ENCODE measurements around the gene GPRC5A.

Gene GPRC5A

GRCh38 chr12:12947902-12948301 lies 56.5 kb downstream of the GPRC5A start:
- Histone ChIP-seq H3K27ac (ENCODE audit: extremely low read depth, low read depth, low read length) (no peak overlapping the region), H3K9me3 (ENCODE audit: control insufficient read depth, insufficient read depth, low read depth, low read length) (no peaks in the 10 kb centered on the region), H3K36me3 (ENCODE audit: control insufficient read depth in 2 of 2, insufficient read depth in 1 of 2, low read length in 2 of 2) (no peaks in the 10 kb centered on the region), H3K4me3 (ENCODE audit: low read depth, low read length) (no peak overlapping the region), H3K4me1 (ENCODE audit: control insufficient read depth, insufficient read depth, low read length) (no peaks in the 10 kb centered on the region)
- TF ChIP-seq, protein P1, sequence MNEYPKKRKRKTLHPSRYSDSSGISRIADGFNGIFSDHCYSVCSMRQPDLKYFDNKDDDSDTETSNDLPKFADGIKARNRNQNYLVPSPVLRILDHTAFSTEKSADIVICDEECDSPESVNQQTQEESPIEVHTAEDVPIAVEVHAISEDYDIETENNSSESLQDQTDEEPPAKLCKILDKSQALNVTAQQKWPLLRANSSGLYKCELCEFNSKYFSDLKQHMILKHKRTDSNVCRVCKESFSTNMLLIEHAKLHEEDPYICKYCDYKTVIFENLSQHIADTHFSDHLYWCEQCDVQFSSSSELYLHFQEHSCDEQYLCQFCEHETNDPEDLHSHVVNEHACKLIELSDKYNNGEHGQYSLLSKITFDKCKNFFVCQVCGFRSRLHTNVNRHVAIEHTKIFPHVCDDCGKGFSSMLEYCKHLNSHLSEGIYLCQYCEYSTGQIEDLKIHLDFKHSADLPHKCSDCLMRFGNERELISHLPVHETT (tag by site-specific recombination; IDR thresholded peaks at IDR 0.05), result no peak
- no peak for TF ChIP-seq TCF7L2 (IDR thresholded peaks at IDR 0.05; ENCODE audit: borderline replicate concordance, low read depth, low read length)
- no peak for TF ChIP-seq ZNF585B (tag by site-specific recombination; IDR thresholded peaks at IDR 0.05)
- POLR2A ChIA-PET, result no interaction called here
- CTCF ChIA-PET, result interaction anchor here (0.6 kb wide), 1 partner anchor 227 kb away, joined by 3 read pairs; no protein-coding TSS in a partner anchor

DNA sequence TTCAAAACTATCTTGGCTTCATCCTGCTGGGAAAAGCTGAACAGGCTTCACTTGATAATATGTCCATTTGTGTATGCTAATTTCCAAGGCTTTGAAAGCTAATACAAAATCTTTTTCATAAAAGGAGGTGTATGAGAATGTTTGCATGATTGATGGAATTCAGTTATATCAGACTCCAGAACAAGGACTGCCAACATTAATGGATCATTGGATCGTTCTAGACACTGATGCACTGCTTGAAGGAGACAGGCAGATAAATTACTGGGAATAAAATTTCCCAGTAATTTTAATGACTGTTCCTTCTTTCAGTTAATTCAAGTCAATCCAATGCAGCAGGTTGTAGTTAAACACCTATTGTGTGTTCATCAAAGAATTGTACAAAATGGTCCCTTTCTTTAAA lies 60.1 kb downstream of the GPRC5A start:
- Histone ChIP-seq H3K27ac (ENCODE audit: extremely low read depth, low read depth, low read length) (no peak overlapping the region), H3K4me1 (ENCODE audit: control insufficient read depth, insufficient read depth, low read length) (no peaks in the 10 kb centered on the region), H3K9me3 (ENCODE audit: control insufficient read depth, insufficient read depth, low read depth, low read length) (no peaks in the 10 kb centered on the region), H3K4me3 (ENCODE audit: low read depth, low read length) (no peak overlapping the region), H3K36me3 (ENCODE audit: control insufficient read depth in 2 of 2, insufficient read depth in 1 of 2, low read length in 2 of 2) (no peaks in the 10 kb centered on the region)
- TF ChIP-seq HOXC10 (CRISPR knock-in tag; IDR thresholded peaks at IDR 0.05), result no peak
- TF ChIP-seq ZNF239 (tag by site-specific recombination; IDR thresholded peaks at IDR 0.05), result no peak
- TF ChIP-seq ZNF658 (tag by site-specific recombination; IDR thresholded peaks at IDR 0.05), result no peak
- TF ChIP-seq ZNF335 (tag by site-specific recombination; conservative IDR thresholded peaks at IDR 0.05), result no peak
- no peak for TF ChIP-seq ZNF791 (tag by site-specific recombination; IDR thresholded peaks at IDR 0.05)
- TF ChIP-seq ZNF701 (tag by site-specific recombination; IDR thresholded peaks at IDR 0.05), result no peak
- no peak for TF ChIP-seq ZNF747 (tag by site-specific recombination; IDR thresholded peaks at IDR 0.05)
- TF ChIP-seq ZNF302 (tag by site-specific recombination; IDR thresholded peaks at IDR 0.05; ENCODE audit: low read depth), result no peak
- TF ChIP-seq ZNF132 (tag by site-specific recombination; IDR thresholded peaks at IDR 0.05; ENCODE audit: borderline replicate concordance), result no peak
- TF ChIP-seq ZSCAN4 (tag by site-specific recombination; IDR thresholded peaks at IDR 0.05), result no peak
- TF ChIP-seq ZNF558 (tag by site-specific recombination; IDR thresholded peaks at IDR 0.05), result no peak
- TF ChIP-seq, protein P2, sequence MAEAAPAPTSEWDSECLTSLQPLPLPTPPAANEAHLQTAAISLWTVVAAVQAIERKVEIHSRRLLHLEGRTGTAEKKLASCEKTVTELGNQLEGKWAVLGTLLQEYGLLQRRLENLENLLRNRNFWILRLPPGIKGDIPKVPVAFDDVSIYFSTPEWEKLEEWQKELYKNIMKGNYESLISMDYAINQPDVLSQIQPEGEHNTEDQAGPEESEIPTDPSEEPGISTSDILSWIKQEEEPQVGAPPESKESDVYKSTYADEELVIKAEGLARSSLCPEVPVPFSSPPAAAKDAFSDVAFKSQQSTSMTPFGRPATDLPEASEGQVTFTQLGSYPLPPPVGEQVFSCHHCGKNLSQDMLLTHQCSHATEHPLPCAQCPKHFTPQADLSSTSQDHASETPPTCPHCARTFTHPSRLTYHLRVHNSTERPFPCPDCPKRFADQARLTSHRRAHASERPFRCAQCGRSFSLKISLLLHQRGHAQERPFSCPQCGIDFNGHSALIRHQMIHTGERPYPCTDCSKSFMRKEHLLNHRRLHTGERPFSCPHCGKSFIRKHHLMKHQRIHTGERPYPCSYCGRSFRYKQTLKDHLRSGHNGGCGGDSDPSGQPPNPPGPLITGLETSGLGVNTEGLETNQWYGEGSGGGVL (tag by site-specific recombination; IDR thresholded peaks at IDR 0.05), result no peak
- TF ChIP-seq ZBTB10 (tag by site-specific recombination; IDR thresholded peaks at IDR 0.05), result no peak
- no peak for TF ChIP-seq ZNF354C (tag by site-specific recombination; IDR thresholded peaks at IDR 0.05; ENCODE audit: borderline replicate concordance, low read depth)
- TF ChIP-seq ZNF837 (tag by site-specific recombination; IDR thresholded peaks at IDR 0.05), result no peak
- TF ChIP-seq ZSCAN23 (tag by site-specific recombination; IDR thresholded peaks at IDR 0.05), result no peak
- no peak for TF ChIP-seq ZNF23 (tag by site-specific recombination; IDR thresholded peaks at IDR 0.05; ENCODE audit: borderline replicate concordance)
- no peak for TF ChIP-seq ZNF174 (tag by site-specific recombination; IDR thresholded peaks at IDR 0.05)
- no peak for TF ChIP-seq ZNF24 (tag by site-specific recombination; IDR thresholded peaks at IDR 0.05)
- ChIA-PET CTCF (no interaction called here), POLR2A (no interaction called here)

Measured in HEK293 (cell line).